IMR-90 (cell line): ENCODE measurements around the gene SYNPR. TPM values are rescaled to one million over a fixed set of nuclear protein-coding genes. Genes with fewer than 3 reads are reported as not detected.

ENCODE experiments used
- ATAC-seq: fragments of 200-7000 bp; cut with Tn5 transposase; 2 replicates; pipeline ENCODE4 v1.9.1; 2020; ENCODE audit warnings: low read depth, mild to moderate bottlenecking, moderate library complexity
- BruUV-seq: library from RNA; stranded (reverse); fragments of 400-500 nt; replicated peaks from 2 replicates; lab custom pipeline; 2021; lab: Mats Ljungman, UMichigan
- CTCF ChIA-PET: fragments of 300-600 bp; formaldehyde crosslinking; extraction: SDS; loops from one replicate; lab custom pipeline; 2021; ENCODE audit warnings: antibody characterized with exemption; lab: Yijun Ruan, JAX
- POLR2A ChIA-PET: fragments of 300-600 bp; sonication (Branson Sonifier 250); formaldehyde crosslinking; loops from one replicate; lab custom pipeline; 2022; ENCODE audit warnings: antibody characterized with exemption; ENCODE audit not compliant: unreplicated experiment; lab: Charles Lee
- DNase-seq: peaks from one replicate; pipeline ENCODE4 v3.0.0; 2013
- H2AFZ ChIP-seq: replicated peaks from 2 replicates; pipeline ENCODE3; 2013; ENCODE audit warnings: low read length, mild to moderate bottlenecking; ENCODE audit not compliant: poor library complexity
- H2AK5ac ChIP-seq: 2 replicates; pipeline ENCODE4 v1.6.1; 2013; ENCODE audit warnings: low read depth, low read length, inconsistent platforms
- H2AK9ac ChIP-seq: replicated peaks from 2 replicates; pipeline ENCODE3; 2013; ENCODE audit warnings: mild to moderate bottlenecking, low read depth, low read length, moderate library complexity; ENCODE audit not compliant: poor library complexity
- H2BK120ac ChIP-seq: 2 replicates; pipeline ENCODE4 v1.6.1; 2013; ENCODE audit warnings: low read depth, low read length, inconsistent platforms
- H2BK15ac ChIP-seq: 3 replicates; pipeline ENCODE4 v1.6.1; 2013; ENCODE audit warnings: low read depth, low read length, inconsistent platforms
- H2BK20ac ChIP-seq: 2 replicates; pipeline ENCODE4 v1.6.1; 2013; ENCODE audit warnings: low read depth, mild to moderate bottlenecking, inconsistent platforms, low read length, moderate library complexity
- H2BK5ac ChIP-seq: 2 replicates; pipeline ENCODE4 v1.6.1; 2013; ENCODE audit warnings: mild to moderate bottlenecking, low read depth, low read length, inconsistent platforms; ENCODE audit not compliant: poor library complexity, severe bottlenecking
- H3K14ac ChIP-seq: replicated peaks from 2 replicates; pipeline ENCODE4 v1.6.1; 2013; ENCODE audit warnings: low read depth, low read length, inconsistent platforms
- H3K18ac ChIP-seq: 2 replicates; pipeline ENCODE4 v1.6.1; 2013; ENCODE audit warnings: low read depth, low read length, control low read depth
- H3K23ac ChIP-seq: 2 replicates; pipeline ENCODE4 v1.6.1; 2013; ENCODE audit warnings: low read depth, low read length, inconsistent platforms
- H3K27ac ChIP-seq: 2 replicates; pipeline ENCODE4 v1.5.1; 2013; ENCODE audit warnings: mild to moderate bottlenecking, control low read depth, low read length; ENCODE audit not compliant: insufficient read depth
- H3K27me3 ChIP-seq: 2 replicates; pipeline ENCODE4 v1.6.1; 2013; ENCODE audit warnings: low read length; ENCODE audit not compliant: control insufficient read depth, insufficient read depth
- H3K36me3 ChIP-seq: 2 replicates; pipeline ENCODE4 v1.6.1; 2013; ENCODE audit warnings: low read length, mixed read lengths; ENCODE audit not compliant: control insufficient read depth, insufficient read depth
- H3K4ac ChIP-seq: 2 replicates; pipeline ENCODE4 v1.6.1; 2013; ENCODE audit warnings: low read depth, low read length, inconsistent platforms
- H3K4me1 ChIP-seq: 2 replicates; pipeline ENCODE4 v1.6.1; 2013; ENCODE audit warnings: low read length, mixed read lengths; ENCODE audit not compliant: control insufficient read depth, insufficient read depth
- H3K4me2 ChIP-seq: 2 replicates; pipeline ENCODE4 v1.6.1; 2013; ENCODE audit warnings: low read depth, mild to moderate bottlenecking, control low read depth, low read length, moderate library complexity
- H3K4me3 ChIP-seq: 2 replicates; pipeline ENCODE4 v1.5.1; 2013; ENCODE audit warnings: low read depth, mild to moderate bottlenecking, control low read depth, low read length, moderate library complexity; ENCODE audit not compliant: insufficient read depth
- H3K56ac ChIP-seq: 2 replicates; pipeline ENCODE4 v1.6.1; 2013; ENCODE audit warnings: low read length, inconsistent platforms; ENCODE audit not compliant: insufficient read depth; ENCODE audit errors: extremely low read depth
- H3K79me1 ChIP-seq, 2 experiments: 2 replicates each; pipeline ENCODE4 v1.6.1; 2013; ENCODE audit warnings: low read length in 2 of 2, inconsistent platforms in 1 of 2, low read depth in 1 of 2
- H3K9ac ChIP-seq: 2 replicates; pipeline ENCODE4 v1.6.1; 2013; ENCODE audit warnings: low read depth, low read length, control low read depth
- H3K9me1 ChIP-seq: 2 replicates; pipeline ENCODE4 v1.6.1; 2013; ENCODE audit warnings: low read length, inconsistent platforms; ENCODE audit not compliant: insufficient read depth
- H3K9me3 ChIP-seq: 2 replicates; pipeline ENCODE4 v1.6.1; 2013; ENCODE audit warnings: low read length; ENCODE audit not compliant: control insufficient read depth, insufficient read depth
- H4K20me1 ChIP-seq: 2 replicates; pipeline ENCODE4 v1.6.1; 2013; ENCODE audit warnings: low read length, inconsistent platforms; ENCODE audit not compliant: insufficient read depth
- H4K5ac ChIP-seq: 2 replicates; pipeline ENCODE4 v1.6.1; 2013; ENCODE audit warnings: mild to moderate bottlenecking, low read depth, low read length, control low read depth
- H4K8ac ChIP-seq, 2 experiments: 2 replicates each; pipeline ENCODE4 v1.6.1; 2013; ENCODE audit warnings: low read depth in 2 of 2, low read length in 2 of 2, control low read depth in 1 of 2, inconsistent platforms in 1 of 2
- H4K91ac ChIP-seq: 2 replicates; pipeline ENCODE4 v1.6.1; 2013; ENCODE audit warnings: low read depth, low read length, inconsistent platforms; ENCODE audit not compliant: insufficient read depth
- BHLHE40 ChIP-seq: fragments of 150-350 bp; IDR thresholded peaks from 2 replicates; pipeline ENCODE4 v1.6.1; 2016; ENCODE audit warnings: mild to moderate bottlenecking, low read depth, low read length
- CEBPB ChIP-seq: IDR thresholded peaks from 2 replicates; pipeline ENCODE4 v1.6.1; 2012; ENCODE audit warnings: low read depth, low read length, improper control_type of control experiment
- CHD1 ChIP-seq: IDR thresholded peaks from 2 replicates; pipeline ENCODE4 v1.6.1; 2012; ENCODE audit warnings: low read depth, low read length, improper control_type of control experiment
- FOS ChIP-seq: fragments of 150-350 bp; IDR thresholded peaks from 2 replicates; pipeline ENCODE4 v1.6.1; 2016; ENCODE audit warnings: low read depth, low read length
- MAFK ChIP-seq: IDR thresholded peaks from 2 replicates; pipeline ENCODE4 v1.6.1; 2012; ENCODE audit warnings: low read depth, low read length, improper control_type of control experiment
- MAZ ChIP-seq: IDR thresholded peaks from 2 replicates; pipeline ENCODE4 v1.6.1; 2012; ENCODE audit warnings: low read depth, mild to moderate bottlenecking, low read length, improper control_type of control experiment, moderate library complexity, borderline replicate concordance
- MXI1 ChIP-seq: IDR thresholded peaks from 2 replicates; pipeline ENCODE4 v1.6.1; 2012; ENCODE audit warnings: low read depth, mild to moderate bottlenecking, low read length, moderate library complexity, borderline replicate concordance
- NFE2L2 ChIP-seq: fragments of 150-350 bp; IDR thresholded peaks from 2 replicates; pipeline ENCODE4 v1.6.1; 2016; ENCODE audit warnings: low read depth, mild to moderate bottlenecking, low read length
- POLR2A ChIP-seq: IDR thresholded peaks from 2 replicates; pipeline ENCODE4 v1.6.1; 2012; ENCODE audit warnings: mild to moderate bottlenecking, low read depth, low read length
- RAD21 ChIP-seq: IDR thresholded peaks from 2 replicates; pipeline ENCODE4 v1.6.1; 2012; ENCODE audit warnings: low read length, improper control_type of control experiment
- RCOR1 ChIP-seq: IDR thresholded peaks from 2 replicates; pipeline ENCODE4 v1.6.1; 2012; ENCODE audit warnings: mild to moderate bottlenecking, low read length, improper control_type of control experiment; ENCODE audit not compliant: insufficient replicate concordance
- RFX5 ChIP-seq: IDR thresholded peaks from 2 replicates; pipeline ENCODE4 v1.8.0; 2012; ENCODE audit warnings: low read depth, mild to moderate bottlenecking, low read length, moderate library complexity
- SMC3 ChIP-seq: fragments of 150-350 bp; IDR thresholded peaks from 2 replicates; pipeline ENCODE4 v1.6.1; 2016; ENCODE audit warnings: low read depth, mild to moderate bottlenecking, antibody characterized with exemption, low read length, moderate library complexity
- USF2 ChIP-seq: fragments of 150-350 bp; IDR thresholded peaks from 2 replicates; pipeline ENCODE4 v1.6.1; 2017; ENCODE audit warnings: mild to moderate bottlenecking, antibody characterized with exemption, low read length, low read depth
- WGBS, 2 experiments: methylation state at CpG; one replicate each; pipeline versions ENCODE4 v1.1.5 to v1.1.7; 2013; ENCODE audit warnings: missing lambda C conversion rate in 2 of 2; ENCODE audit not compliant: insufficient read length in 1 of 2; ENCODE audit errors: extremely low coverage in 2 of 2; 5-methylcytosine and 5-hydroxymethylcytosine counted together
- dilution Hi-C: fragments of 300-500 bp; cut with HindIII; formaldehyde crosslinking; loops from one replicate; pipeline ENCODE4 v1.14.3; 2018; ENCODE audit warnings: low sequenced_read_pairs; ENCODE audit not compliant: unreplicated experiment
- in situ Hi-C: fragments of 300-500 bp; cut with MboI; formaldehyde crosslinking; loops from 3 replicates; pipeline ENCODE4 v1.14.3; 2019; ENCODE audit warnings: low sequenced_read_pairs, inconsistent platforms, mixed read lengths
- intact Hi-C: fragments of 100-400 bp; cut with micrococcal nuclease; formaldehyde crosslinking; loops from 2 replicates; pipeline ENCODE4 v1.10.0; 2022
- polyA plus RNA-seq, 3 experiments: library from polyadenylated mRNA; depleted of rRNA; stranded (reverse); fragments of >200 nt; gene quantifications; 2 replicates each; pipeline ENCODE4 v1.2.3, GENCODE V29; 2012; ENCODE audit warnings: low replicate concordance in 1 of 3
- total RNA-seq: library from RNA; depleted of rRNA; stranded (reverse); fragments of >200 nt; gene quantifications from 2 replicates; pipeline ENCODE4 v1.2.3, GENCODE V29; 2012
- TF ChIP-seq, protein P1 (sequence below): fragments of 150-350 bp; IDR thresholded peaks from 2 replicates; pipeline ENCODE4 v1.6.1; 2016; ENCODE audit warnings: low read depth, mild to moderate bottlenecking, low read length, moderate library complexity, borderline replicate concordance

Gene SYNPR
- total and polyA plus RNA-seq, 2 of the 4 experiments (the other 2 are of a cell fraction), result not detected

- no peak overlapping the region for H3K9ac ChIP-seq
- no TSS peak for BruUV-seq
- no peak for TF ChIP-seq SMC3
- no peak for TF ChIP-seq MXI1
- no peak for TF ChIP-seq MAFK
- TF ChIP-seq NFE2L2, result no peak
- TF ChIP-seq MAZ, result no peak
- no peak for TF ChIP-seq USF2
- no peak for TF ChIP-seq CEBPB
- no peak for TF ChIP-seq POLR2A
- TF ChIP-seq FOS, result no peak
- TF ChIP-seq RAD21, result no peak
- no peak for TF ChIP-seq BHLHE40
- no peak for TF ChIP-seq CHD1
- TF ChIP-seq RFX5, result no peak
- TF ChIP-seq, protein P1, sequence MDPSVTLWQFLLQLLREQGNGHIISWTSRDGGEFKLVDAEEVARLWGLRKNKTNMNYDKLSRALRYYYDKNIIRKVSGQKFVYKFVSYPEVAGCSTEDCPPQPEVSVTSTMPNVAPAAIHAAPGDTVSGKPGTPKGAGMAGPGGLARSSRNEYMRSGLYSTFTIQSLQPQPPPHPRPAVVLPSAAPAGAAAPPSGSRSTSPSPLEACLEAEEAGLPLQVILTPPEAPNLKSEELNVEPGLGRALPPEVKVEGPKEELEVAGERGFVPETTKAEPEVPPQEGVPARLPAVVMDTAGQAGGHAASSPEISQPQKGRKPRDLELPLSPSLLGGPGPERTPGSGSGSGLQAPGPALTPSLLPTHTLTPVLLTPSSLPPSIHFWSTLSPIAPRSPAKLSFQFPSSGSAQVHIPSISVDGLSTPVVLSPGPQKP, result no peak
- no peak for TF ChIP-seq RCOR1
- no peak overlapping the region for H4K5ac ChIP-seq
- no peaks in the 10 kb centered on the region for H3K9me1 ChIP-seq
- H3K18ac ChIP-seq, result no peak overlapping the region
- H4K91ac ChIP-seq, result no peak overlapping the region
- H2BK15ac ChIP-seq, result no peak overlapping the region
- no peaks in the 10 kb centered on the region for H3K9me3 ChIP-seq
- H3K4ac ChIP-seq, result no peak overlapping the region
- no peak overlapping the region for H2AK5ac ChIP-seq
- no peaks in the 10 kb centered on the region for H4K20me1 ChIP-seq
- H3K36me3 ChIP-seq, result no peaks in the 10 kb centered on the region
- H2BK120ac ChIP-seq, result no peak overlapping the region
- H2AK9ac ChIP-seq, result no peak overlapping the region
- H2BK20ac ChIP-seq, result no peak overlapping the region
- no peak overlapping the region for H3K27ac ChIP-seq
- ChIA-PET CTCF (no interaction called here), POLR2A (no interaction called here)
- intact Hi-C loops (no loop called here), dilution Hi-C loops (no loop called here), in situ Hi-C loops (no loop called here)
- DNase-seq, result no peak
- no peak for ATAC-seq
- H4K8ac ChIP-seq, result no peak overlapping the region
- H3K4me3 ChIP-seq, result no peak overlapping the region
- no peaks in the 10 kb centered on the region for H3K27me3 ChIP-seq
- WGBS, 2 experiments, result no CpG with 5 or more reads among the region's 1 CpG
- H2BK5ac ChIP-seq, result no peak overlapping the region
- no peak overlapping the region for H3K14ac ChIP-seq
- H3K23ac ChIP-seq, result no peak overlapping the region
- H2AFZ ChIP-seq, result no peak overlapping the region
- no peak overlapping the region for H3K56ac ChIP-seq
- no peak overlapping the region for H3K4me2 ChIP-seq
- no peaks in the 10 kb centered on the region for H3K79me1 ChIP-seq
- H3K4me1 ChIP-seq, result no peaks in the 10 kb centered on the region
These were observed 192.6 kb downstream of the SYNPR start for GRCh38 chr3:63470745-63471144.
